Subcutaneous abdominal adipose tissue (tissue), 5 donors: ENCODE measurements around the gene PHEX.

ENCODE experiments used
- H3K27ac ChIP-seq: one replicate; pipeline ENCODE4 v1.7.0; 2013; ENCODE audit warnings: low read depth, mild to moderate bottlenecking, inconsistent platforms, low read length, moderate library complexity
- H3K27me3 ChIP-seq, 5 donors: one replicate each; pipeline ENCODE4 v1.7.0; 2013; ENCODE audit warnings: low read length in 5 of 5, inconsistent platforms in 1 of 5; ENCODE audit not compliant: control insufficient read depth in 5 of 5, insufficient read depth in 4 of 5
- H3K36me3 ChIP-seq, 5 donors: one replicate each; pipeline ENCODE4 v1.7.0; 2013; ENCODE audit warnings: low read length in 5 of 5; ENCODE audit not compliant: control insufficient read depth in 5 of 5, insufficient read depth in 5 of 5
- H3K4me1 ChIP-seq, 5 donors: one replicate each; pipeline ENCODE4 v1.7.0; 2013; ENCODE audit warnings: low read length in 5 of 5, mild to moderate bottlenecking in 3 of 5, moderate library complexity in 1 of 5; ENCODE audit not compliant: control insufficient read depth in 5 of 5, insufficient read depth in 5 of 5
- H3K4me3 ChIP-seq, 5 donors: one replicate each; pipeline ENCODE4 v1.7.0; 2013; ENCODE audit warnings: low read length in 5 of 5, low read depth in 1 of 5
- H3K9ac ChIP-seq, 5 donors: one replicate each; pipeline ENCODE4 v1.7.0; 2013; ENCODE audit warnings: low read length in 5 of 5, mild to moderate bottlenecking in 4 of 5, moderate library complexity in 3 of 5
- H3K9me3 ChIP-seq, 5 donors: one replicate each; pipeline ENCODE4 v1.7.0; 2013; ENCODE audit warnings: low read length in 5 of 5; ENCODE audit not compliant: control insufficient read depth in 5 of 5
- donor health status: healthy.
- donor health status: healthy.
- donor health status: healthy.
- donor health status: healthy.
- donor health status: healthy.

PHEX gene

DNA sequence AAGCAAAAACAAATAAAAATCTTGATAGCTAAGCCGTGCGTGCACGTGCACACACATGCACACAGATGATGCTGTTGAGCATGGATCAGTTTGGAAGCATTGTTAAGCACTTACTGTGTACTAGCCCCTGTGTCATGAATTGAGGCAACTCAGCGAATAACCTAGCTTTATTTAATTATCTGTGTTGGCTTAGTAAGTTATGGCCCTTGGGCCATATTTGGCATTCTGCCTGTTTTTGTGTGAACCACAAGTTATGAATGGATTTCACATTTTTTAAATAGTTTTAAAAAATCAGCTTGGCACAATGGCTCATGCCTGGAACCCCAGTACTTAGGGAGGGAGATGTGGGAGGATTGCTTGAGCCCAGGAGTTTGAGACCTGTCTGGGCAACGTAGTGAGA lies 126.9 kb downstream of the PHEX start:
- no peaks in the 10 kb centered on the region for H3K4me1 ChIP-seq

DNA sequence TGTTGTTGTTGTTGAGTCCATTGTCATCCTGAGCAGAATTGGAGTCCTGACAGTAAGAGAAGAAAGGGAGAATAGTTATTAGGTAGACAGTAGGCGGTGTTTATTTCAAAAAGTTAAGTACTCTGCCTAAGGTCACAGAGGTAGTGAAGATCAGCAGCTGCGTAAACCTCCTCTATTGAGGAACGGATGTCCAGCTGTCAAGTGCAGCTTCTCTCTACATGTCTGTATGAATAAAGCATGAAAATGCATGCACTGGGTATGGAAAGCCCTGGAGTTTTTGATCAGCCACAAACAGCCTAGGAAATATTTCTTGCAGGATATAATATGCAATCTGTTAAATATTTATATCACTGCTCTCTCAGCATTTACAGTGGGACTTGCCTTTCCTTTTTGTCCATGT lies 131.2 kb downstream of the PHEX start:
- H3K4me3 ChIP-seq = no peak overlapping the region
- H3K9ac ChIP-seq = no peak overlapping the region
- H3K36me3 ChIP-seq = no peaks in the 10 kb centered on the region
- H3K9me3 ChIP-seq = peaks cover 0 to 3% (median 0%) of the 10 kb centered on the region in 5 donors
- H3K27ac ChIP-seq = no peak overlapping the region
- peaks cover 0 to 7% (median 0%) of the 10 kb centered on the region in 5 donors for H3K27me3 ChIP-seq
- H3K4me1 ChIP-seq = no peaks in the 10 kb centered on the region

More for the DNA sequence above, 126.9 kb downstream of the PHEX start:
- Histone ChIP-seq H3K27ac (no peak overlapping the region), H3K9me3 (peaks cover 0 to 2% (median 0%) of the 10 kb centered on the region in 5 donors), H3K36me3 (no peaks in the 10 kb centered on the region), H3K4me3 (no peak overlapping the region), H3K27me3 (peaks cover 0 to 10% (median 3%) of the 10 kb centered on the region in 5 donors), H3K9ac (no peak overlapping the region)

DNA sequence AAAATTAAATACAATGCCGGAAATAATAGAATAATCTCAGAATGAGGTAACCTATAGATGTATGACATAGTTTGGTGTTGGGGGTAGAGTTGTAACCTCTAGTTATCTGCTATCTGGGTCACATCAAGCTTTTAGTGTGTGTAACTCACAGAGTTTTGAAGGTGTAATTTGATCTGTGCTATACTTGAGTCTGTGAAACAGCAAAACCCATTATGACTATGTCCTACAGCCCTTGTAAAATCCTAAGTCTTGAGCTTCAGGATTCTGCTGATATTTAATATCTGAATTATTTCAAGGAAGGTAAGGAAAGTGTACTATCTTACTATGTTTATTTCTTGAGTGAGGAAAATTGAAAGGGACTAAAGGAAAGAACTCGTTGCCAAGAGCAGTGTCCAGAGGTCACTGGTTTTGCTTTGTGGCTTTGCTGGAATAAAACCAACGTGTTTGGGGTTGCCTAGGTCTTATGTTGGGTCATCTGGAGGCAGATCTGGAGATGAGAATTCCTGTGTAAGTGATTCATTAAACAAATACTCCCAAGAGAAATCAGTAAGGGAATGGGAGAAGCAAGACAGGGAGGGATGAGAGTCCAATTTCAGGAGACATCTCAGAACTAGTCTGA lies 132.8 kb downstream of the PHEX start:
- no peak overlapping the region for H3K9ac ChIP-seq
- H3K27me3 ChIP-seq = peaks cover 0 to 7% (median 0%) of the 10 kb centered on the region in 5 donors
- no peaks in the 10 kb centered on the region for H3K36me3 ChIP-seq
- peaks cover 0 to 3% (median 0%) of the 10 kb centered on the region in 5 donors for H3K9me3 ChIP-seq
- H3K4me3 ChIP-seq = no peak overlapping the region
- H3K27ac ChIP-seq = no peak overlapping the region
- H3K4me1 ChIP-seq = no peaks in the 10 kb centered on the region

DNA sequence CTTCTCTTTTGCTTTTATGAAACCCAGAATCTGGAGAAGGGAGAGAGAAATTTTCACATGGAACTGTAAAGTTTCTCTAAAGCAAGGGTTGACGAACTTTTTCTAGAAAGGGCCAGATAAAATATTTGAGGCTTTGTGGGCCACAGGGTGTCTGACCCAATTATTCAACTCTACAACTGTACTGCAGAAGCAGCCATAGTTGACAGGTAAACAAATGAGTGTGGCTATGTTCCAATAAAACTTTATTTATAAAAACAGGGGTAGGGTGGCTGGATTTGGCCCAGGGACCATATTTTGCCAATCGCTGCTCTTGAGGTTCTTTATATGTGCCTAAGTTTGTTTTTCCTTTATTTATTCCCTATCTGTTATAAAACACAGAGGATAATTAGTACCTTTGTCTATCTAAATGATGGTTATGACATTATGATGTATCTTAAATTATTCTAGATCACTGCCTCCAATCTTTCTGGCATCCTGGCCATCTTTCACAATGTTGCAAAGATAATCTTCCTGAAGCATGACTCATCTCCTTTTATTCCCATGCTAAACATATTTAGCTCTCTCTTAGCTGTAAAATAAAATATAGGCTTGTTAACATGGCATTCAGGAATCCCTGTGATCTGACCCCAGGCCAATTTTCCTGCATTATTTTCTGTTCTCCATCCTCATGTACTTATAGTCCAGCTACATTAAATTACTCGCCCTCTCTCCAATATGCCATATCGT lies 133.8 kb downstream of the PHEX start:
- H3K27ac ChIP-seq = no peak overlapping the region
- H3K4me3 ChIP-seq = no peak overlapping the region
- H3K9ac ChIP-seq = no peak overlapping the region
- H3K36me3 ChIP-seq = no peaks in the 10 kb centered on the region
- H3K27me3 ChIP-seq = peaks cover 0 to 7% (median 0%) of the 10 kb centered on the region in 5 donors
- peaks cover 0 to 3% (median 0%) of the 10 kb centered on the region in 5 donors for H3K9me3 ChIP-seq
- H3K4me1 ChIP-seq = no peaks in the 10 kb centered on the region

DNA sequence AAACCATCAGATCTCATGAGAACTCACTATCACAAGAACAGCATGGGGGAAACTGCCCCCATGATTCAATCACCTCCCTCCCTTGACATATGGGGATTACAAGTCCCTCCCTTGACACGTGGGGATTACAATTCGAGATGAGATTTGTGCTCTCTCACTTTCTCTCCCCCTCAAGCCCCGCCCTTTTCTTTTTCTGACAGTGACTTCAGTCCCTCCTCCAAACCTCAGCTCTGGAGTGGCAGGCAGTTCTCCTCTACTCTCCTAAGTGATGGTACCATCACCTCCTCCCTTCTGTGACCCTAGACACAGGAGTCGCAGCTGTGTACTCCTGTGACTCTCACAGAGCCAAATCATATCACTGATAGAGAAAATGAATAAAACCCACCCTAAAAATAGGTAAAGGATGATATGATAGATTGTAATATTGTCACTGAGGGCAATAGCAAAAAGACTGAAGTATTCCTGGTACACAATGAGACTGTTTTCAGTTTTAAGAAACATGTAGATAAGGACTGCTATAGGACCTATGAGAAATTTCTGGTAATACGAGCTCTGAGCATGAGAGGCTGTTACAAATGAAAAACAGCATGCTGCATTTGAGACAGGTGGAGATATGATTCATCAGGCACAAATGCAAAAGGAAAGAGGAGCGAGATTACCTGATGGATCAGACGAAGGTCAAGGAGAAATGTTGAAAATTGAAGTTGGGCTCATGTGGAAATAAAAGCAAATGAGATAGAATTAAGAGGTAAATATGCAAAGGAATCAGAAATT lies 139.3 kb downstream of the PHEX start:
- no peaks in the 10 kb centered on the region for H3K4me1 ChIP-seq
- H3K9me3 ChIP-seq = no peaks in the 10 kb centered on the region
- no peak overlapping the region for H3K27ac ChIP-seq
- no peak overlapping the region for H3K4me3 ChIP-seq
- H3K36me3 ChIP-seq = no peaks in the 10 kb centered on the region
- H3K27me3 ChIP-seq = peaks cover 0 to 3% (median 0%) of the 10 kb centered on the region in 5 donors
- no peak overlapping the region for H3K9ac ChIP-seq

DNA sequence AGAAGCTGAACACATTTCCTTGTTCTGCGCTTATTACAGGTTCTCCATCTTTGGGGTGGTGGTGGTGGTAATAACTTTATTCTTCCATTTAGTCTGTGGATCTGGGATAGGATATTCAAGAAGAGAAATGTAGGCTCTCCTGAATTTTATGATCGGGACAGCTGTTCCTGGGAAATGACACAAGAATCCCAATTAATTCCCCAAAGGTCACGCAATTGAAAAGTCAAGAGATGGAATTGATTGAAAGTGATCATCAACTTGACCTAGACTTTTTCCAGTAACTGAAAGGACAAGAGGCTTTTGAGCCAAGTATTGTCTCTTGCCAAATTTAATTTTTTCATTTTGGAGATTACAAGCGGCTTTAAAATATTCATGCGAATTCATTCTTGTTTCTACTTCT lies 141.8 kb downstream of the PHEX start:
- H3K27ac ChIP-seq = no peak overlapping the region
- H3K36me3 ChIP-seq = no peaks in the 10 kb centered on the region
- no peak overlapping the region for H3K9ac ChIP-seq
- H3K4me3 ChIP-seq = no peak overlapping the region
- peaks cover 0 to 3% (median 0%) of the 10 kb centered on the region in 5 donors for H3K27me3 ChIP-seq
- no peaks in the 10 kb centered on the region for H3K9me3 ChIP-seq
- H3K4me1 ChIP-seq = no peaks in the 10 kb centered on the region

DNA sequence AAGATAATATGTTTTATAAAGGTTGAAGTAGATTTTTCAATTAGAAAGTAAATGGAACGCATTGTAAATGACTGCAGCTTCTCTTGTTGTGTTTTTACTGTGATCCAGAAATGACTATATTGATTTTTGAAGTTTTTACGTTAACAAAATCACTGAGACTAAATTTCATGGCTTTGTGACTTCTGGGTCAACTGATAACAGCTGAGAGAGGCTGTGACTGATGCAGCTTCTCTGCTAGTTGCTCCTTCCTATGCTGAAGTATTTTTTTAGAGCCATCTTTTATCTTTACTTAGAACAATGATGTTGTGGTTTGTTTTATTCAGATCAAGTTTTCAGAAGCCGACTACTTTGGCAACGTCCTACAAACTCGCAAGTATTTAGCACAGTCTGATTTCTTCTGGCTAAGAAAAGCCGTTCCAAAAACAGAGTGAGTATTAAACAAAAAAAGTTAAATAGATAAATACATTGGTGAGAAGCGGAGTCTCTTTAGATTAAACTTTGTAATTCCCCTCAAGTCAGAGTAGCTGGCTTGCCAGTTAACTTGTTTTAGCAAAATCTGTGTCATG lies 145.9 kb downstream of the PHEX start:
- no peaks in the 10 kb centered on the region for H3K4me1 ChIP-seq
- H3K36me3 ChIP-seq = no peaks in the 10 kb centered on the region
- no peaks in the 10 kb centered on the region for H3K27me3 ChIP-seq
- no peak overlapping the region for H3K9ac ChIP-seq
- no peak overlapping the region for H3K27ac ChIP-seq
- H3K9me3 ChIP-seq = peaks cover 0 to 7% (median 5%) of the 10 kb centered on the region in 5 donors
- H3K4me3 ChIP-seq = no peak overlapping the region

DNA sequence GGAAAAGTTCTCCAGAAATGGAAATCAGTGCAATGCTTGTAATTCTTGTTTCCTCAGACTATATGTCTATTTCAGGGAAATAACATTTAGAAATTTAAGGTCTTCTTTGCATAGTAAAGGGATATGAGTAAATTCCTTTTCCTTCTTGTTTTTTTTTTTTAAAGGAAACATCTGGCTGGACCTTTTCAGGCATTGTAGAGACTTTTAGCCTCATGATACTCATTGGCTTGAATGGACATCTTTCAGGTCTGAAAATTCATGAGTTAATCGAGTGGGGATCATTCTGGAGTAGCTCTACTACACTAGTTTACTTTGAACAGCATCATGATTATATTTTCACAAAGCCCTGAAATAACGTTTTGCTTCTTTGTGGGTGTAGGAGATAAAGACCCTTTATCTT lies 152.0 kb downstream of the PHEX start:
- H3K27ac ChIP-seq = no peak overlapping the region
- no peak overlapping the region for H3K4me3 ChIP-seq
- H3K27me3 ChIP-seq = peaks cover 0 to 3% (median 0%) of the 10 kb centered on the region in 5 donors
- peaks cover 0 to 7% (median 5%) of the 10 kb centered on the region in 5 donors for H3K9me3 ChIP-seq
- H3K9ac ChIP-seq = no peak overlapping the region
- H3K4me1 ChIP-seq = no peaks in the 10 kb centered on the region
- no peaks in the 10 kb centered on the region for H3K36me3 ChIP-seq

DNA sequence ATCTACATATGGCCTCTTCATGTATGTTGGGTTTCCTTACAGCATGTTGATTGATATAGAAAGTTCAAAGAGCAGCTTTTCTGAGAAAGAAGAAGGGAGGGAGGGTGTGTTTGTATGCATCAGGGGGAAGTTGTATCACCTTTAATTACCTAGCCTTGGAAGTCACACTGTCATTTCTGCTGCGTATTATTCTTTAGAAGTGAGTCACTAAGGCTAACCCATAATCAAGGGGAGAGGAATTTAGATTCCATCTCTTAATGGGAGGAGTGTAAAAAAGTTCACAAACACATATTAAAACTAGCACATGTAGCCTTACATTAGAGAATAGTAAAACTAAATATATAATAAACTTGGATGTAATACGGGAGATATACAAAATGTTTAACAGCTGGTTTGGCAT lies 154.0 kb downstream of the PHEX start:
- Histone ChIP-seq H3K36me3 (no peaks in the 10 kb centered on the region), H3K27ac (no peak overlapping the region), H3K4me1 (no peaks in the 10 kb centered on the region), H3K9ac (no peak overlapping the region), H3K27me3 (peaks cover 0 to 3% (median 0%) of the 10 kb centered on the region in 5 donors), H3K9me3 (peaks cover 0 to 3% (median 0%) of the 10 kb centered on the region in 5 donors), H3K4me3 (no peak overlapping the region)
